Right cardiac atrium (tissue), 5 donors: Measurements from ENCODE around the gene CENPX. TPM values are rescaled to one million over a fixed set of nuclear protein-coding genes. Genes with fewer than 3 reads are reported as not detected.

Experiments used
- ATAC-seq, 2 donors: fragments of 200-7000 bp; cut with Tn5 transposase; one replicate each; pipeline versions ENCODE4 v1.8.0 to v1.9.1; 2020; ENCODE audit warnings: moderate library complexity in 2 of 2, mild to moderate bottlenecking in 1 of 2
- DNase-seq, 3 donors: peaks; one replicate each; pipeline ENCODE4 v3.0.0-alpha.2; 2020
- H3K27ac ChIP-seq: one replicate; pipeline ENCODE4 v1.5.1; 2013; ENCODE audit warnings: mild to moderate bottlenecking, low read length, control low read depth, moderate library complexity
- H3K27me3 ChIP-seq: one replicate; pipeline ENCODE4 v1.6.1; 2013; ENCODE audit not compliant: control insufficient read depth, insufficient read depth
- H3K4me1 ChIP-seq: one replicate; pipeline ENCODE4 v1.6.1; 2013; ENCODE audit warnings: low read length; ENCODE audit not compliant: control insufficient read depth, insufficient read depth
- H3K4me3 ChIP-seq: one replicate; pipeline ENCODE4 v1.5.1; 2013; ENCODE audit warnings: low read length, control low read depth
- H3K9me3 ChIP-seq: one replicate; pipeline ENCODE4 v1.6.1; 2013; ENCODE audit warnings: low read length; ENCODE audit not compliant: control insufficient read depth
- WGBS: extraction: QIAGEN DNeasy Blood & Tissue Kit; methylation state at CpG from one replicate; pipeline ENCODE4 v1.1.7; 2013; 5-methylcytosine and 5-hydroxymethylcytosine counted together
- intact Hi-C, 4 donors: fragments of 100-400 bp; cut with DNase I; formaldehyde crosslinking; loops; one replicate each; pipeline versions ENCODE4 v1.11.0 to v1.14.0; 2022 to 2023
- polyA plus RNA-seq: library from polyadenylated mRNA; stranded (reverse); fragments of 200-250 nt; gene quantifications from one replicate; pipeline ENCODE4 v1.2.3, GENCODE V29; 2013
- total RNA-seq, 4 donors: library from RNA; stranded (reverse); fragmentation: NEBNext Ultra II Directional; extraction: Animal tissue kit (Norgen Biotek cat#: 25700); gene quantifications; one replicate each; pipeline ENCODE4 v1.2.1, GENCODE V29; 2021
- donor health status: healthy with polysubstance abuse.
- donor health status: DM: no; HTN: yes; CAD: no.
- donor health status: DM: no; HTN: no; CAD: no.
- donor health status: DM: no; HTN: yes; CAD: no; lungs with severe emphysema.
- donor health status: DM: yes; HTN: yes; CAD: no.

Gene CENPX
- total and polyA plus RNA-seq, 5 donors: 20.1 to 31.2 (median 27.9) TPM

- peak within 1 kb of the TSS; percentile 96 for H3K27ac ChIP-seq
- no peaks in the 10 kb centered on the region for H3K27me3 ChIP-seq
- intact Hi-C loops: no loop called here
- under 1% methylated on average over 92 of the region's 92 CpGs for WGBS
- H3K4me1 ChIP-seq: peaks cover 4% of the 10 kb centered on the region
- DNase-seq (peak; percentile 98 to 99 (median 99)), ATAC-seq (peak; percentile 98)
- no peaks in the 10 kb centered on the region for H3K9me3 ChIP-seq
- peak within 1 kb of the TSS; percentile 73 for H3K4me3 ChIP-seq
These were observed 14.6 kb upstream of the CENPX start, which contains the start of gene DCXR for GRCh38 chr17:82037092-82037888. TSS of gene DCXR (minus strand) at chr17:82037697. CDS start at chr17:82037682, 15 bp downstream.

DNA sequence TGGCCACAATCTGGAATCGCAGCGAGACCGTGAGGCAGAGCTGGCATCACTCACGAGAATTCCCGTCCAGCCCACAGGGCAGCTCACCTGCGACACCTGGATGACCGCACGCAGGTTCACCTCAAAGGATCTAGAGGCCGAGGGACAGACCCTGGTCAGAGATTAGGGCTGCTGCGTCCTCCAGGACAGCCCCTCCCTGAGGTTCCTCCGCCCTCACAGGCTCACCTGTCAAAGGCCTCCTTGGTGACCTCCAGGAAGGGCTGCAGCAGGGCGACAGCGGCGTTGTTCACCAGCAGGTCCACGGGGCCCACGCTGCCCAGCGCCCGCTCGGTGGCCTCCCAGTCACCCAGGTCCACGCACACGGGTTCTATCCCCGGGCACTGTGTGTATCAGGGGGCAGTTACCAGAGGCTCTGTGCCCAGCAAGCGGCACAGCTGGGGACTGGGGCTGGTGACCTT lies 14.0 kb upstream of the CENPX start:
- H3K27me3 ChIP-seq: no peaks in the 10 kb centered on the region
- intact Hi-C loops: no loop called here
- DNase-seq (no peak), ATAC-seq (peak in 1 of 2 donors; percentile 4)
- H3K9me3 ChIP-seq: no peaks in the 10 kb centered on the region
- H3K4me1 ChIP-seq: peaks cover 4% of the 10 kb centered on the region
- WGBS: 40% methylated on average over 23 of the region's 23 CpGs
- H3K27ac ChIP-seq: peak overlapping the region; percentile 96
- H3K4me3 ChIP-seq: peak overlapping the region; percentile 73

- intact Hi-C loops: no loop called here
- no peak overlapping the region for H3K27ac ChIP-seq
- no peaks in the 10 kb centered on the region for H3K27me3 ChIP-seq
- no peak for DNase-seq
- H3K4me1 ChIP-seq: peaks cover 4% of the 10 kb centered on the region
- H3K9me3 ChIP-seq: no peaks in the 10 kb centered on the region
- 93% methylated on average over 20 of the region's 20 CpGs for WGBS
- H3K4me3 ChIP-seq: no peak overlapping the region
- no peak for ATAC-seq
These were observed 13.4 kb upstream of the CENPX start for GRCh38 chr17:82035956-82036633.

DNA sequence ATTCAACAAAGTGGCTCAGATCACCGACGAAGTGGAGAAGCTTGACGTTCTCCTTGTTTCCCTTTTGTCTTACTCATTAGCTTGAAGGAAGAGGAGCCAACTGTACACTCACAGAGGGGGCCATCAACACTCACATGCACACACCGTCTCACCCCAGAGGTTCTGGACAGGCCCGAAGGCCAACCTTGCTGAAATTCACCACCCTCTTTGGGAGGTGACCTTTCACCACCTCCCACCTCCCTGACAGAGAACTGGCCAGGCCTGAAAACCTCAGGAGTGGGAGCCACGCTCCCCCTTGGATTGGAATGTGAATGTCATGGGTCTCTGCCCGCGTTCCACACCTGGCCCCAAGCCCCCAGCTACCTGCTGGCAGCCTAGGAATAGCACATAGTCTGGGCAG lies 12.8 kb upstream of the CENPX start:
- Histone ChIP-seq H3K27ac (no peak overlapping the region), H3K4me3 (no peak overlapping the region), H3K9me3 (no peaks in the 10 kb centered on the region), H3K4me1 (peaks cover 4% of the 10 kb centered on the region), H3K27me3 (no peaks in the 10 kb centered on the region)
- 92% methylated on average over 8 of the region's 8 CpGs for WGBS
- DNase-seq (no peak), ATAC-seq (no peak)
- intact Hi-C loops: no loop called here

DNA sequence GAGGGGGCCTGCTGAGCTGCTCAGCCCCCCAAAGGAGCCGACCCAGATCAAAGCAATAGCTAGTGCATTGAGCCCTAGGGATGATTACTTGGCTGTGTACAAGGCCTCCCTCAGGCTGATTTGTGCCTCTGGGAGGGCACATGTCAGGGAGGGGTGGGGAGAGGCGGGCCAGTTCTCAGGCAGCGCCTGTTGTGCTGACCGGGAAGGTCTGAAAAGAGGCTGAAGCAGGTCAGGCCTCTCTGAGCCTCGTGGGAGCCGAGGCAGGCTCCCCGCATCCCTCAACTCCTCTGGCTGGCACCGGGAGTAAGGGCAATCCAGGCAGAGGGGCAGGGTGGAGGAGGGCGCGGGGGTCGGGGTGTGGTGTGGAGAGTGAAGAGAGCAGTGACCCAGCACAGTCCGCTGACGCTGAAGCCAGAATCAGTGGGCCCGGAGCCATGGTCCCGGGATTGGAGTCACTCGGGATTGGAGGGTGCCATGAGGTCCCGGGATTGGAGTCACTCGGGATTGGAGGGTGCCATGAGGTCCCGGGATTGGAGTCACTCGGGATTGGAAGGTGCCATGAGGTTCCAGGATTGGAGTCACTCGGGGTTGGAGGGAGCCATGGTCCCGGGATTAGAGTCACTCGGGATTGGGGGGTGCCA lies 11.8 kb upstream of the CENPX start:
- DNase-seq: no peak
- Histone ChIP-seq H3K4me3 (no peak overlapping the region), H3K27ac (no peak overlapping the region), H3K4me1 (peaks cover 4% of the 10 kb centered on the region), H3K9me3 (no peaks in the 10 kb centered on the region), H3K27me3 (no peaks in the 10 kb centered on the region)
- WGBS: 83% methylated on average over 23 of the region's 23 CpGs
- intact Hi-C loops: no loop called here
- no peak for ATAC-seq

DNA sequence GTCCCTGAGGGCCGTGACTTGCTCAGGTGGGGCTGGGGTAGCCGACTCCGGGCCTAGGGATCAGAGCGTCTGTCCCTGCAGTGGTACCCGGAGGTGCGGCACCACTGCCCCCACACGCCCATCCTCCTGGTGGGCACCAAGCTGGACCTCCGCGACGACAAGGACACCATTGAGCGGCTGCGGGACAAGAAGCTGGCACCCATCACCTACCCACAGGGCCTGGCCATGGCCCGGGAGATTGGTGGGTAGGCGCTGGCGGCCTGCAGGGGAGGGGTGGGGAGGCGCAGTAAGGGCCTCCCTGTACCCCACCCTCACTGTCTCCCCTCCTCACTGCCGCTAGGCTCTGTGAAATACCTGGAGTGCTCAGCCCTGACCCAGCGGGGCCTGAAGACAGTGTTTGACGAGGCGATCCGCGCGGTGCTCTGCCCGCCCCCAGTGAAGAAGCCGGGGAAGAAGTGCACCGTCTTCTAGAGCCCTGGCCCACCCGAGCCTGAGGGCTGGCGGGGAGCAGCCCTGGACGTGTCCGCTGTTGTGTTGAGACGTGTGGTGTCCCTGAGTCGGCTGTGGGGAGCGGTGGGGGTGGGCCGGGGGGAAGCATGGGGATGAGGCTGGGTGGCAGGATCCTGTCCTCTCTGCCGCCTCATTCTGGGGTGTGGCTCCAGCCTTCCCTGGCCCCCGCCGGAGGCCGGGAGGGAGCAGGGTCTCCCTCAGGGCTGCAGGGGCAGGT lies 10.8 kb upstream of the CENPX start:
- Histone ChIP-seq H3K27me3 (no peaks in the 10 kb centered on the region), H3K27ac (no peak overlapping the region), H3K4me1 (peaks cover 4% of the 10 kb centered on the region), H3K9me3 (no peaks in the 10 kb centered on the region), H3K4me3 (no peak overlapping the region)
- intact Hi-C loops: loop anchor here in 1 of 4 donors (2.0 kb wide), 1 partner anchor 119 kb away; no protein-coding TSS in a partner anchor
- ATAC-seq: no peak
- no peak for DNase-seq
- 94% methylated on average over 38 of the region's 38 CpGs for WGBS

DNA sequence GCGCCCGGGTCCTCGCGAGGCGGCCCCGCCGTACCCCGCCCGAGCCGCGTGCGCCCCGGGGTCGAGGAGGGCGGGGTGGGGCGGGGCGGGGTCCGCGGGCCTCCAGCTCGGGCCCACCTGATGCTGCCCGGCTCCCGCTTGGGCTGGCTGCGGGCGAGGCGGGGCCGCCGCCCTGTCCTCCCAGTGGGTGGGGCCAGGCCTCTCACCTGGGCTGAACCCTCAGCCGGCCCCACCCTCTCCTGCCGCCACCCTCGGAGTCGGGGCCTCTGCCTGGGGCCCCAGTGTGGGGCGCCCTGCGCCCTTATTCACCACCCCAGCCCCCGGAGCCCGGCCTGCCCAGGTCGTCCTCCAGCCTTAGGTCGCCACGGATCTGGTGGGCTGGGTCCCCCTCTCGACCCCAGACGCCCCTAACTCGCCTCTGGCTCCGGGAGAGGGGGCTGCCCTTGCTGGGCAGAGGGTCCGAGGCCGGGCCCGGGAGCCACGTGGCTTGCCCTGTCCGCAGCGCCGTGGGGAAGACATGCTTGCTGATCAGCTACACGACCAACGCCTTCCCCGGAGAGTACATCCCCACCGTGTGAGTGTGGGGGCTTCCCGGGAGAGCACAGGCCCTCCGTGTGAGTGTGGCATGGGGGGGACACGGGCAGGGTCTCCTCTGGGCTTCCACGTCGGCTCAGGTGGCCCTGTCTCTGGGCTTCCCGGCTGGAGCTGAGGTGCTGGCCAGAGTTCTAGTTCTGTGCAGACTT lies 9.4 kb upstream of the CENPX start:
- no peak for ATAC-seq

DNA sequence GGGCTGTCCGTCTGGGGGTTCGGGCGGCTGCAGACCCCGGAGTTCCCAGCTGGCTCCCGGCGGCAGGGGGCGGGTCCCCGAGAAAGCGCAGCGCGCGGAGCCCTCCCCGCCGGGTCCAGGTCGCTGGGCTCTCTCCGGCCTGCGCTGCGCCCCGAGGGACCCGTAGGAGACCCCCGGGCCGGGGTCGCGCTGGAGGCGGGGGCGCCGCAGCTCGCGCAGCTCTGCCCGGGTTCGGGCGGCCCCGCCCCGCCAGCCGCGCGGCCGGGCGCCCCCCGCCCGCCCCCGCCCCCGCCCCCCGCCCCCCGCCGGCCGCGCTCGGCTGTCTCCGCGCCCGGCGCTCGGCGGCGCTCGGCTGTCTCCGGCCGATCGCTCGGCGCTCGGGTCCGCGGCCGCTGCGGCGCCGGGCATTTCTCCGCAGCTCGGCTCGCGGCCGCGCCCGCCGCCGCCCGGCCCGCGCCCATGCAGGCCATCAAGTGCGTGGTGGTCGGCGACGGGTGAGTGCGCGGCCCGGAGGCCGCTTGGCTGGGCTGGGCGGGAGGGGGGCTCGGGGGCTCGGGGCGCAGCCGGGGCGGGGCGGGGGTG lies 8.7 kb upstream of the CENPX start, which contains the start of gene RAC3:
Gene RAC3 (plus strand): TSS at position 376 of the 582 bp plus-strand sequence. CDS start 84 bp downstream, at position 460.
- Histone ChIP-seq H3K27me3 (no peaks in the 10 kb centered on the region), H3K4me3 (peak within 1 kb of the TSS; percentile 23), H3K4me1 (peaks cover 2% of the 10 kb centered on the region), H3K27ac (no peak within 1 kb of the TSS), H3K9me3 (no peaks in the 10 kb centered on the region)
- ATAC-seq: peak in 1 of 2 donors; percentile 4
- DNase-seq: no peak
- intact Hi-C loops: loop anchor here in 2 of 4 donors (2.0 kb wide), 1 partner anchor 123 kb away; no protein-coding TSS in a partner anchor
- WGBS: under 1% methylated on average over 96 of the region's 96 CpGs

More for the DNA sequence above, 9.4 kb upstream of the CENPX start:
- peaks cover 4% of the 10 kb centered on the region for H3K4me1 ChIP-seq
- intact Hi-C loops: loop anchor here in 3 of 4 donors (2.0 kb wide), 2 partner anchors 121 to 123 kb away; no protein-coding TSS in a partner anchor
- no peaks in the 10 kb centered on the region for H3K9me3 ChIP-seq
- 11% methylated on average over 59 of the region's 59 CpGs for WGBS
- peak overlapping the region; percentile 23 for H3K4me3 ChIP-seq
- DNase-seq: no peak
- no peak overlapping the region for H3K27ac ChIP-seq
- H3K27me3 ChIP-seq: no peaks in the 10 kb centered on the region

DNA sequence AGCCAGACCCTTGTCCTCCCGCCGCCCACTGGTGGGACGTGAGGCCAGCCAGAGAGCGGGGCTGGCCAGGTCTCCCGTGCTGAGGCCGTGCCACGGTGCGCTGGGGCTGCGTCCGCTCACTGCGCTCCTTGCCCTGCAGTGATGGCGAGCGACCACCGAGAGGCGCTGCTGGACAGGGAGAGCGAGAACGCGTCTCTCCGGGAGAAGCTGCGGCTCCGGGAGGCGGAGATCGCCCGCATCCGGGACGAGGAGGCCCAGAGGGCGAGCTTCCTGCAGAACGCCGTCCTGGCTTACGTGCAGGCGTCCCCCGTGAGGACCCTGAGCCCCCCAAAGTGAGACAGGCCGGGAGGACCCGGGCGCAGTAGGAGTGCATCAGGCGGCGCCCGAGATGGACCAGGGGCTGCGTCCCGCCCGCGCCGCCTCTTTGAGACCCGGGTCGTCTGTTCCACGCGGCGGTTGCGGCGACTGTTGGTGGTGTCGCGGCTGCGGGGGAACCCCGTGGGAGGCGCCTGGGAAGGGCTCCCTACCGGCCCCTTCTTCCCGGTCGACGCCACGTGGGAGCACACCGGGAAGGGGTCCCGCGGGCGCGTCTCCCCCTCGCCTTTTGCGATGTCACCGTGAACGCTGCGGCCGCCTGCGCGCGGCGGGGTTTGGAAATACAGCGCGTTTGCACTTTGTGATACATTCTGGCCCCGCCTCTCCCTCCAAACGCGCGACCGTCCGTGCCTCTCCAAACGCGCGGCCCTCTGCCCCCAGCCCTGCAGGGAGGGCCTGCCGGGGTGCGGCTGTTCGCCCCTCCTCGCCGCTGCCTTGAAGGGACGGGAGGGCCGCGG lies 8.0 kb upstream of the CENPX start:
- 1% methylated on average over 94 of the region's 94 CpGs for WGBS
- peak overlapping the region; percentile 23 for H3K4me3 ChIP-seq
- intact Hi-C loops: loop anchor here in 2 of 4 donors (2.0 kb wide), 1 partner anchor 124 kb away; no protein-coding TSS in a partner anchor
- no peak overlapping the region for H3K27ac ChIP-seq
- no peaks in the 10 kb centered on the region for H3K4me1 ChIP-seq
- no peaks in the 10 kb centered on the region for H3K27me3 ChIP-seq
- peak; percentile 85 to 94 (median 92) for DNase-seq
- ATAC-seq: peak; percentile 74 to 81
- H3K9me3 ChIP-seq: no peaks in the 10 kb centered on the region
